GM19372 (cell line): ENCODE data around the gene MARK3.

Experiments used
- ATAC-seq: cut with Tn5 transposase; IDR thresholded peaks from one replicate; pipeline ENCODE4 v1.9.1; 2021; ENCODE audit warnings: mild to moderate bottlenecking, low read depth, moderate library complexity; ENCODE audit not compliant: unreplicated experiment

Gene MARK3

GRCh38 chr14:103362780-103363179 is 22.4 kb upstream of the MARK3 start:
- ATAC-seq, result no peak

- ATAC-seq, result no peak
These were observed 18.5 kb upstream of the MARK3 start for GRCh38 chr14:103366741-103367140.

- ATAC-seq, result no peak
These were observed 17.2 kb upstream of the MARK3 start for GRCh38 chr14:103367995-103368394.

- no peak for ATAC-seq
These were observed 15.1 kb upstream of the MARK3 start for GRCh38 chr14:103370087-103370486.

GRCh38 chr14:103372017-103372416 is 13.2 kb upstream of the MARK3 start:
- ATAC-seq, result no peak

- no peak for ATAC-seq
These were observed 12.5 kb upstream of the MARK3 start for GRCh38 chr14:103372552-103373304.

- no peak for ATAC-seq
These were observed 11.1 kb upstream of the MARK3 start for GRCh38 chr14:103374121-103374520.

GRCh38 chr14:103377522-103378037 is 7.6 kb upstream of the MARK3 start:
- ATAC-seq, result no peak

- ATAC-seq, result no peak
These were observed 7.0 kb upstream of the MARK3 start for GRCh38 chr14:103378038-103378854.

- no peak for ATAC-seq
These were observed 4.4 kb upstream of the MARK3 start for GRCh38 chr14:103380719-103381377.

- no peak for ATAC-seq
These were observed 2.8 kb upstream of the MARK3 start for GRCh38 chr14:103382376-103382775.

GRCh38 chr14:103384450-103385151 is 614 bp upstream of the MARK3 start:
- ATAC-seq, result peak; percentile 8

GRCh38 chr14:103385929-103386712 is 906 bp downstream of the MARK3 start:
- no peak for ATAC-seq

- no peak for ATAC-seq
These were observed 1.6 kb downstream of the MARK3 start for GRCh38 chr14:103386713-103387329.

- no peak for ATAC-seq
These were observed 3.4 kb downstream of the MARK3 start for GRCh38 chr14:103388664-103389063.

GRCh38 chr14:103390605-103391004 is 5.4 kb downstream of the MARK3 start:
- no peak for ATAC-seq

GRCh38 chr14:103391048-103391447 is 5.8 kb downstream of the MARK3 start:
- no peak for ATAC-seq

GRCh38 chr14:103392106-103392505 is 6.9 kb downstream of the MARK3 start:
- no peak for ATAC-seq

- ATAC-seq, result no peak
These were observed 7.4 kb downstream of the MARK3 start for GRCh38 chr14:103392572-103392971.
